GM18526 (cell line): ENCODE results near the gene HUS1.

Experiments used
- POLR2A ChIP-seq: IDR thresholded peaks from 3 replicates; pipeline ENCODE4 v1.6.1; 2011; ENCODE audit not compliant: insufficient read length; ENCODE audit errors: extremely low read depth

Gene HUS1

GRCh38 chr7:47979145-47979831 lies at the start of gene HUS1:
TSS of gene HUS1 (minus strand) at chr7:47979615. CDS start at chr7:47979519, 96 bp downstream.
- TF ChIP-seq POLR2A: peak; percentile 73

DNA sequence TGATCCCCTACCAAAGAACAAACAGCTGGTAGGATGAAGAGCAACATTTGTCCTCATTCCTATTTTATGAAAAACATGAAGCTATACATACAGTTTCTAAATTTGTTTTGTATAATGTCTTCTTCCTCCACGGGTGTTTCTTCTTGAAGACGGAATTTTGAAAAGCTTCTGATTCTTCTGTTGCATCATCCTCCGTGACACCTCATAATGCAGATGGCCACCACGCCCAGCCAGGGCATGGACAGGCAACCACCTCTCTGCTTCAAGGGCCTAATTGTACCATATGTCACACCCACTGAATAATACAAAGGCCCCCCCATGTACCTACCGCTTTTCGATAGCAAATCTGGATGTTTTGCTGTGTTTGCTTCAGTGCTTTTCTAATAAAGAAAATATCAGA lies 49.5 kb upstream of the HUS1 start, which contains the start of gene SUN3:
Gene SUN3, minus strand, starts transcription at position 170 of the 400 bp plus-strand sequence. Its CDS starts 169 bp downstream, at position 1.
- no peak for TF ChIP-seq POLR2A

DNA sequence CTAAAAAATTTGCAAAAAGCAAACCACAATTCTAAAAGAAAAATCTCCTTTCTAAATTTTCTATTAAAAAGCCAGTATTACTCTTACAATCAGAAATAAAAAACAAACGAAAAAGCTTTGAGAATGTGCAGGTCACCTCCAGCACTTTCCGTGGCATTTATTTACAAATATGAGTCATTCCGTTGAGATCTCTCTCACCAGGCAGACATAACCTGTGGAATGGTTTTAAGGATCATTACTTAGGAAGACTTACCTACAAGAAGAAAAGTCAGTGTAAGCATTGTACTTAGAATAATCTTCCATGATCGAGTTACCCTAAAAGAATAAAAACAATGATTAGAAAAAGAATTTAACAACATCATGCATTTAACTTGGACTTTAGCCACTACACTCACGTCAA lies 46.2 kb upstream of the HUS1 start:
- TF ChIP-seq POLR2A: no peak

GRCh38 chr7:48017674-48018073 lies 38.3 kb upstream of the HUS1 start:
- TF ChIP-seq POLR2A: no peak

DNA sequence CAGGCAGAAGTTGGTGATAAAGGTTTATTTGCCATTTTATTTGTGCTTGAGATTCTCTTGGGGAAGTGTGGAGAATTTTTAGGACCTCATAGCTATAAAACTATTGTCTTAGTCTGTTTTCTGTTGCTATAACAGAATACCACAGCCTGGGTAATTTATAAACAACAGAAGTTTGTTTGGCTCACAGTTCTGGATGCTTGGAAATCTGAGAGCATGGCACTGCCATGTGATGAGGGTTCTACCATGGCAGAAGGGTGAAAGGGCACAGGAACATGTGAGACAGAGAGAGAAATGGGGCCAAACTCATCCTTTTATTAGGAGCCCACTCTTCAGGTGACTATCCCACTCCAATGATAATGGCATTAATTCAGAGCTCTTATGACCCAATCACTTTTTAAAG lies 37.2 kb upstream of the HUS1 start:
- no peak for TF ChIP-seq POLR2A

- no peak for TF ChIP-seq POLR2A
These were observed 32.5 kb upstream of the HUS1 start for GRCh38 chr7:48011951-48012350.

- no peak for TF ChIP-seq POLR2A
These were observed 31.9 kb upstream of the HUS1 start for GRCh38 chr7:48011323-48011722.

GRCh38 chr7:48009954-48010353 lies 30.5 kb upstream of the HUS1 start:
- no peak for TF ChIP-seq POLR2A

- TF ChIP-seq POLR2A: no peak
These were observed 29.8 kb upstream of the HUS1 start for GRCh38 chr7:48009257-48009656.

DNA sequence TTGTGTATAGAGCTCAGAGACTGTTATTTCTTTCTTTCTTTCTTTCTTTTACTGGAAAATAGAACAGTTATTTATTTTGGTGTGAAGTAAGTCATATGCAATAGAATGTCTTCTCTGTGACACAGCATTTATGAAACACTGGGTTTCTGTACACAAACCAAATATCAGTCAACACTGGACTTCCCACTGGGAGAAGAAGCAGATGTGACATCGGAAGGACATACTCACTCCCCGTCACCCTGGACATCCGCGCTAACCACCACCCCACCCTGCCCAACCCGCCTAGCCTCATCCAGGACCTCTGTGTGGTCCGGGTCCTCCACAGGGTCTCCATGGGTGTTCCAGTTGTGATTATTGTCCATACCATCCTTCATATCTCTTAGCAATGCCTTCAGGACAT lies 27.5 kb upstream of the HUS1 start:
- TF ChIP-seq POLR2A: no peak

- TF ChIP-seq POLR2A: no peak
These were observed 25.2 kb upstream of the HUS1 start for GRCh38 chr7:48004638-48005037.

DNA sequence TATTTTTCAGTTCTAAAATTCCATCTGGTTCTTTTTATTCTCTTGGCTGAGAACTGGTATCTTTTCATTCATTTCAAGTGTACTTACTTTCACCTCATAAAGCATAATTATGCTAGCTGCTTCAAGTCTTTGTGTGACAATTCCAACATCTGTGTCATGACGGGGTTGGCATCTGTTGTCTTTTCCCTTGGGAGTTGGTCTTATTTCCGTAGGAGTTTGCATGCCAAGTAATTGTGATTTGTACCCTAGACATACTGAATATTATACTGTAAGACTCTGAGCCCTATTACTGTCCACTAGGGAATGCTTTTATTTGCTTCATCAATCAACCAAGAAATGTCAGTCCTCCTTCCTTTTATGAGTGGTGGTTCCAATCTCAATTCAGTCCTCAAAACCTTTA lies 24.6 kb upstream of the HUS1 start:
- TF ChIP-seq POLR2A: no peak

- TF ChIP-seq POLR2A: no peak
These were observed 20.0 kb upstream of the HUS1 start for GRCh38 chr7:47999413-47999812.

DNA sequence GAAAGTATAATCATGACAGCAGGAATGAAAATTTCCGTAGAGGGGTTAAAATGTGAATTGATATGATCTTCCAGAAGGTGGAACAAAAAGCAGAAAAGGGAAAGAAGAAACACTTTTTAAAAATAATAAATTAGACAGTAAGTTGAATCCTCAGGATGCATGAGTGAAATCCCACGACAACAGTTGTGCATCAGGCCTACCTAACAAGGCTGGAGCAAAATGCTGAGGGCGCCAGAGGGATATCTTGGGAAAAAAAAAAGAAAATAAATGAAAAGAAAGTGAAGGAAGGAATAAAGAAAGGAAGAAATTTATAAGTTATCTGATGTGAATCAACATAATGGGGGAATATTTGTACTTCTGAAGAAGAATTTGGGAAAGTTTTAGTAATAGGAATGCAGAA lies 13.0 kb upstream of the HUS1 start:
- no peak for TF ChIP-seq POLR2A

GRCh38 chr7:47991741-47992311 lies 12.4 kb upstream of the HUS1 start:
- TF ChIP-seq POLR2A: peak; percentile 54

- TF ChIP-seq POLR2A: no peak
These were observed 11.9 kb upstream of the HUS1 start for GRCh38 chr7:47991270-47991669.

DNA sequence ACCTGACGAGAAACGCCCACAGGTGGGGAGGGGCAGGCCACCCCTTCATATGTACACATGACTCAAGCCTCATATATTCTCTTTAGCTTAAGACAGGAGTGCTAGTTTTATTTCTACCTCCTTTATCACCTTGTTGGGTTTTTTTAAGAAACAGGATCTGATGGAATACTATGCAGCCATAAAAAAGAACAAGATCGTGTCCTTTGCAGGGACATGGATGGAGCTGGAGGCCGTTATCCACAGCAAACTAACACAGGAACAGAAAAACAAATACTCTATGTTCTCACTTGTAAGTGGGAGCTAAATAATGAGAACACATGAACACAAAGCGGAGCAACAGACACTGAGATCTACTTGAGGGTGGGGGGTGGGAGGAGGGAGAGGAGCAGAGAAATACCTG lies 11.2 kb upstream of the HUS1 start:
- TF ChIP-seq POLR2A: no peak

- no peak for TF ChIP-seq POLR2A
These were observed 9.3 kb upstream of the HUS1 start for GRCh38 chr7:47988496-47989386.
